ENCODE data around the gene SERPINA9. TPM values are rescaled to one million over a fixed set of nuclear protein-coding genes. Genes with fewer than 3 reads are reported as not detected.
"Not testable (repeated sequence)": the region's sequence is repeated elsewhere in the genome, so short reads cannot be mapped to it uniquely, and the experiment has no call there.

SERPINA9 gene
- polyA plus RNA-seq, 12 donors, result not detected

- no peak for DNase-seq
Measured at GRCh38 chr14:94426526-94426925, 49.5 kb downstream of the SERPINA9 start.

GRCh38 chr14:94424371-94424770 is 51.6 kb downstream of the SERPINA9 start:
- DNase-seq, result no peak

DNA sequence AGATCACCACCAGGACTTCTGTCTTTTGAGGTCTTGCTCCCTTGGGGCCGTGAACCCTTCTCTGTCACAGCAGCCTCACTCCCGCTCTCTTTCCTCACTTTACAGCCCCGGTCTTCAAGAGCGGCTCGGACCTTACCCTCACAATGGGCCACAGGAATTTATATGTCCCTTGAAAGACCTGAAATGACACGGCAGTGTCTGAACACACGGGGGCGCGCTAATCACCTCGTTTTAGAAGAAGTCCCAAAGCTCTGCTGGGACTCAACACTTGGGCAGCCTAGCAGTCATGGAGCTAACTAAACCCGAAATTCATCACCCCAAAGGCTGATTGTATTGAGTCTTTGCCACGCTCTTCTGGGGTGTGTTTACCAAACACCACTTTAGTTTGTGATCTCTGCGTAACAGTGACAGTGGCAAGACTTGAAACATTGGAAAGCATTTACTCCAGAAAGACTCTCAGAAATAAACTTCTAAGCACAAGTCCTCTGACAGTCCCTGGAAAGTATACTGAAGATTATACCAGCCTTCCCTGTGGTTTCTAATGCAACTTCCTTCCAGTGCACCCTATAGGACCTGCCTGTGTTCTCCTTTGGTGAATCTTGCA is 52.4 kb downstream of the SERPINA9 start:
- DNase-seq, result peak; percentile 10

- no peak for DNase-seq
Measured at GRCh38 chr14:94421316-94421715, 54.7 kb downstream of the SERPINA9 start.

DNA sequence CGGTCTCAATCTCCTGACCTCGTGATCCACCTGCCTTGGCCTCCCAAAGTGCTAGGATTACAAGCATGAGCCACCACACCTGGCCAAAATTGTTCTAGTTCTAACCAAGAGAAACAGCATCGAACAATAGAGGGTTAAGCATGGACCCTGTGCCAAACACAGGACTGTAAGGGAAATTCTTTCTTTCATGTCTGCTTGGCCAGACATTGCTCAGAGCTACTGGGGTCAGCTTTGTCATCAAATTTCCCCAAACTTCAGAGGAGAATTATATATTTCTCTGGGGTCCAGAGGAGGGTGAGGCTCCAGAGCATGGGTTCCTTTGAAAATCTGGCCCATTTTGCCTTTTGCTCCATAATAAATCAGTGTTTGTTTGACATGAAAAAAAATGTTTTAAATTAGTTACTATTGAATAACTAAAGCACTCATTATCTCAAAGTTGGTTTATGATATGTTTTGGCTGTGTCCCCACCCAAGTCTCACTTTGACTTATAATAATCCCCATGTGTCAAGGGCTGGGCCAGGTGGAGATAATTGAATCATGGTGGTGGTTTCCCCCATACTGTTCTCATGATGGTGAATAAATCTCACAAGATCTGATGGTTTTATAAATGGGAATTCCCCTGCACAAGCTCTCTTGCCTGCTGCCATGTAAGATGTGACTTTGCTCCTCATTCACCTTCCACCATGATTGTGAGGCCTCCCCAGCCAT is 58.3 kb downstream of the SERPINA9 start:
- not testable (repeated sequence) for DNase-seq

Other genes with a start within 250 kb of the SERPINA9 start
- gene SERPINA10, start 182.9 kb downstream of the SERPINA9 start, polyA plus RNA-seq (ENCODE audit: insufficient read length in 12 of 12), result under 1 TPM in 6 of 12 donors, not detected in 6; 0.03 to 0.43 (median 0.04) TPM
- under 1 TPM in 2 of 12 donors, not detected in 10; 0.21 to 0.86 TPM for gene SERPINA6, start 152.9 kb downstream of the SERPINA9 start, polyA plus RNA-seq (ENCODE audit: insufficient read length in 12 of 12)
- gene SERPINA2, start 109.5 kb downstream of the SERPINA9 start, polyA plus RNA-seq (ENCODE audit: insufficient read length in 12 of 12), result not detected
- gene SERPINA1, start 87.6 kb downstream of the SERPINA9 start, polyA plus RNA-seq (ENCODE audit: insufficient read length in 12 of 12), result 10 to 100 TPM in 4 of 12 donors, 1 to 10 TPM in 7, not detected in 1; 1.1 to 98.2 (median 2.3) TPM
- gene SERPINA11, start 23.4 kb downstream of the SERPINA9 start, polyA plus RNA-seq (ENCODE audit: insufficient read length in 12 of 12), result under 1 TPM in 3 of 12 donors, not detected in 9; 0.13 to 0.75 (median 0.26) TPM
- not detected for gene SERPINA12, start 33.3 kb upstream of the SERPINA9 start, polyA plus RNA-seq (ENCODE audit: insufficient read length in 12 of 12)
- 1 to 10 TPM in 1 of 12 donors, under 1 TPM in 2, not detected in 9; 0.15 to 1.2 (median 0.25) TPM for gene SERPINA4, start 85.2 kb upstream of the SERPINA9 start, polyA plus RNA-seq (ENCODE audit: insufficient read length in 12 of 12)
- 1 to 10 TPM in 1 of 12 donors, under 1 TPM in 7, not detected in 4; 0.10 to 3.0 (median 0.27) TPM for gene SERPINA5, start 105.2 kb upstream of the SERPINA9 start, polyA plus RNA-seq (ENCODE audit: insufficient read length in 12 of 12)
- gene SERPINA3, start 136.2 kb upstream of the SERPINA9 start, polyA plus RNA-seq (ENCODE audit: insufficient read length in 12 of 12), result 1 to 10 TPM in 1 of 12 donors, under 1 TPM in 2, not detected in 9; 0.12 to 1.5 (median 0.59) TPM